ENCODE measurements around the gene SYCN. TPM values are rescaled to one million over a fixed set of nuclear protein-coding genes. Genes with fewer than 3 reads are reported as not detected.
"Not testable (repeated sequence)": the region's sequence is repeated elsewhere in the genome, so short reads cannot be mapped to it uniquely, and the experiment has no call there.

The SYCN gene
- polyA plus RNA-seq, 4 donors = 2.7 TPM; not detected in 3

DNA sequence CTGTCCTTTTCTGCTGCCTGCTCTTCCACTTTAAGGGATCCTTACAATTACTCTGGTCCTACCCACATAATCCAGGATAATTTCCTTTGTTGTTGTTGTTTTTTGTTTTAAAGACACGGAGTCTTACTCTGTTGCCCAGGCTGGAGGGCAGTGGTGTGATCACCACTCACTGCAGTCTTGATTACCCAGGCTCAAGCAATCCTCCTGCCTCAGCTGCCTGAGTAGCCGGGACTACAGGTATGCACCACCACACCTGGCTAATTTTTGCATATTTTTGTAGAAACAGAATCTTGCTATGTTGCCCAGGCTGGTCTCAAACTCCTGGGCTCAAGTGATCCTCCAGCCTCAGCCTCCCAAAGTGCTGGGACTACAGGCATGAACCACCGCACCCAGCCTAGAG, 11.3 kb upstream of the SYCN start:
- not testable (repeated sequence) for DNase-seq; FAIRE-seq; H3K4me1 ChIP-seq (ENCODE audit: control insufficient read depth in 3 of 3, insufficient read depth in 2 of 3, low read depth in 1 of 3, low read length in 2 of 3); H3K4me3 ChIP-seq (ENCODE audit: low read depth in 1 of 3, low read length in 3 of 3); H3K27me3 ChIP-seq (ENCODE audit: control insufficient read depth in 3 of 3, insufficient read depth in 3 of 3, low read length in 3 of 3); H3K27ac ChIP-seq (ENCODE audit: low read depth in 1 of 3, low read length in 2 of 3); H3K36me3 ChIP-seq (ENCODE audit: control insufficient read depth in 3 of 3, insufficient read depth in 2 of 3, low read depth in 1 of 3, low read length in 3 of 3)
- peaks cover 0 to 18% of the 10 kb centered on the region in 2 donors for H3K9me3 ChIP-seq (ENCODE audit: control insufficient read depth in 2 of 2, insufficient read depth in 1 of 2, low read depth in 1 of 2, low read length in 1 of 2)
- WGBS, 3 donors = 82 to 93% (median 88%) methylated on average over 3 of the region's 3 CpGs

DNA sequence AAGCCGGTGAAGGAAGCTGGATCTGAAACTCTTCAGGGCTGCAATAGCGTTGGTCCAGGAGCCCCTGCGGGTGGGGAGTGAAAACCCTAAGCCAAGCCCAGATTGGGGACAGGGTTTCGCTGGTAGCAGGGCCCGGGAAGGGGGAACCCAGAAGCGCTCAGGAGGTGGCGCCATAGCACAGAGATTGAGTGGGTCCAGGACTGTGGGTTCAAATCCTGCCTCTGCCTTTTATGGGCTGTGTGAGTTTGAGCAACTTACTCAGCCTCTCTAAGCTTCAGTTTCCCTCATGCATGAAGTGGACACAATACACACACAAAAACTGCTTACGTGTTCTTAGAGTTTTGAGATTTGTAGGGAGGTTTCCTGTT, 8.3 kb upstream of the SYCN start:
- 19 to 30% (median 23%) methylated on average over 8 of the region's 8 CpGs for WGBS, 3 donors
- DNase-seq = peak; percentile 27 to 40
- no peak for FAIRE-seq
- no peaks in the 10 kb centered on the region for H3K4me1 ChIP-seq (ENCODE audit: control insufficient read depth in 3 of 3, insufficient read depth in 2 of 3, low read depth in 1 of 3, low read length in 2 of 3)
- no peaks in the 10 kb centered on the region for H3K36me3 ChIP-seq (ENCODE audit: control insufficient read depth in 3 of 3, insufficient read depth in 2 of 3, low read depth in 1 of 3, low read length in 3 of 3)
- H3K27me3 ChIP-seq (ENCODE audit: control insufficient read depth in 3 of 3, insufficient read depth in 3 of 3, low read length in 3 of 3) = peaks cover 0 to 7% (median 0%) of the 10 kb centered on the region in 3 donors
- no peak overlapping the region for H3K4me3 ChIP-seq (ENCODE audit: low read depth in 1 of 3, low read length in 3 of 3)
- peaks cover 0 to 17% of the 10 kb centered on the region in 2 donors for H3K9me3 ChIP-seq (ENCODE audit: control insufficient read depth in 2 of 2, insufficient read depth in 1 of 2, low read depth in 1 of 2, low read length in 1 of 2)
- no peak overlapping the region for H3K27ac ChIP-seq (ENCODE audit: low read depth in 1 of 3, low read length in 2 of 3)

DNA sequence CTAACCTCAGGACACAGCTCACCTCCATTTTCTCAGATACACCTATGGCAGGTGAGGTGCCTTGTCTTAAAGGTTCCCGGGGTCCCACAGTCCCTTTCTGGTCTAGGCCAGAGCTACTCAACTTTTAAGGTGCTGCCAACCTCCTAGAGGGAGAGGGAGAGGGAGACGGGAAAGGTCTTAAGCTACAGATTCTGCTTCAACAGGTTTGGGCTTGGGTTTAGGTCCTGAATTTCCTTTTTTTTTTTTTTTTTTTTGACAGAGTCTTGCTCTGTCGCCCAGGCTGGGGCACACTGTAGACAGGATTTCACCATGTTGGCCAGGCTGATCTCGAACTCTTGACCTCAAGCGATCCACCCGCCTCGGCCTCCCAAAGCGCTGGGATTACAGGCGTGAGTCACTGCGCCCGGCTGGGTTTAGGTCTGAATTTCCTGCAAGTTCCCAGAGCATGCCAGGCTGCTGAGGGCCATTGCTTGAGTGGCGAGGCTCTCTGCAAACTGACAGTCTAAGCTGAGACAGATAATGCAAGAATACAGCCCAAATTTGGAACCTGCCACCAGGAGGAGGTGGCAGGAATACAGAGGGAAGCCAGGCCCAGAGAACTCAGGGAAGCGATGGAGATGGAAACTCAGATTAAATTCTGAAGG, 7.8 kb upstream of the SYCN start:
- Histone ChIP-seq H3K4me1 (ENCODE audit: control insufficient read depth in 3 of 3, insufficient read depth in 2 of 3, low read depth in 1 of 3, low read length in 2 of 3) (no peaks in the 10 kb centered on the region), H3K27ac (ENCODE audit: low read depth in 1 of 3, low read length in 2 of 3) (no peak overlapping the region), H3K27me3 (ENCODE audit: control insufficient read depth in 3 of 3, insufficient read depth in 3 of 3, low read length in 3 of 3) (peaks cover 0 to 7% (median 0%) of the 10 kb centered on the region in 3 donors), H3K9me3 (ENCODE audit: control insufficient read depth in 2 of 2, insufficient read depth in 1 of 2, low read depth in 1 of 2, low read length in 1 of 2) (peaks cover 0 to 14% of the 10 kb centered on the region in 2 donors), H3K36me3 (ENCODE audit: control insufficient read depth in 3 of 3, insufficient read depth in 2 of 3, low read depth in 1 of 3, low read length in 3 of 3) (no peaks in the 10 kb centered on the region), H3K4me3 (ENCODE audit: low read depth in 1 of 3, low read length in 3 of 3) (no peak overlapping the region)
- FAIRE-seq (no peak), DNase-seq (no peak)
- WGBS, 3 donors = 56 to 67% (median 58%) methylated on average over 13 of the region's 13 CpGs

DNA sequence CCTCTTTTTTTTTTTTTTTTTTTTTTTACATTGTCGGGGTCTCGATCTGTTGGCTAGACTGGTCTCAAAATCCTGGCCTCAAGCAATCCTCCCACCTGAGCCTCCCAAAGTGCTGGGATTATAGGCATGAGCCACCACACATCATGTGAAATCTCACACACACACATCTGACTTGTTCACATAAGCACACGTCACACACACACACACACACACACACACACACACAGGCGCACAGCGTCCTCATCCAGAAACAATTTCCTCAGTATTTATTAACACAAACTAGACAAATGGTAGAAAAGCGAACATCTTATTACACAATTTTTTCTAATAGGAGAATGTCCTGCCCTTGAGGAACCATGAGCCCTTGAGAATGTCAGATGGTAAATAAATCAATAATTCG, 5.1 kb upstream of the SYCN start:
- DNase-seq (no peak), FAIRE-seq (no peak)
- Histone ChIP-seq H3K36me3 (ENCODE audit: control insufficient read depth in 3 of 3, insufficient read depth in 2 of 3, low read depth in 1 of 3, low read length in 3 of 3) (no peaks in the 10 kb centered on the region), H3K27me3 (ENCODE audit: control insufficient read depth in 3 of 3, insufficient read depth in 3 of 3, low read length in 3 of 3) (peaks cover 0 to 12% (median 4%) of the 10 kb centered on the region in 3 donors), H3K9me3 (ENCODE audit: control insufficient read depth in 2 of 2, insufficient read depth in 1 of 2, low read depth in 1 of 2, low read length in 1 of 2) (no peaks in the 10 kb centered on the region), H3K4me3 (ENCODE audit: low read depth in 1 of 3, low read length in 3 of 3) (no peak overlapping the region), H3K27ac (ENCODE audit: low read depth in 1 of 3, low read length in 2 of 3) (no peak overlapping the region), H3K4me1 (ENCODE audit: control insufficient read depth in 3 of 3, insufficient read depth in 2 of 3, low read depth in 1 of 3, low read length in 2 of 3) (peaks cover 0 to 6% (median 0%) of the 10 kb centered on the region in 3 donors)
- WGBS, 3 donors = 73 to 77% (median 76%) methylated on average over 7 of the region's 7 CpGs

DNA sequence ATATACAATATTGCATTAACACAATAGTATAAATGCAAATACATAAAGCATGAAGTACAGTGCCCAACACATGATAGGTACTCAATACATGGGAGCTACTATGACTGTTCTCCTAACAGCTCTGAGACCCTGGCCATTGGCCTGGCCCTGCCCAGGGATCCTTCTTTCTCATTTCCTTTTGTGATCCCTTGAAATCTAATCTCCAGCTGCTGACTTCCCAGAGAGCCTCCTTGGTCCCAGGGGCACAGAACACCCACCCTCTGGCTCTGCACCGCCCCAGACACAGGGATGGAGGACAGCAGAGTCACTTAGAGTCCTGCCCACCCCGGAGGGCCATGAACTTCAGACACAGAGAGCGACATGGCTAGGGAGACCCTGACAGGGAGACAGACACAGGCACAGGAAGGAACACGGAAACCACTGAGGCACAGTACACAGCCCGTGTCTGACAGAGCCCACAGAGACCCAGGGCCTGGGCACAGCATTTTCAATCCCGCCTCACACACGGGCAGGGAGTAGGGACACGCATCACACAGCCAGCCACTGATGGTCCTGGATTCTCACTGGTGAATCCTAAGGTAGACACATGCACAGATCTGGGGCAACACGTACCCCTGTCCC, 4.2 kb upstream of the SYCN start:
- Histone ChIP-seq H3K9me3 (ENCODE audit: control insufficient read depth in 2 of 2, insufficient read depth in 1 of 2, low read depth in 1 of 2, low read length in 1 of 2) (no peaks in the 10 kb centered on the region), H3K4me3 (ENCODE audit: low read depth in 1 of 3, low read length in 3 of 3) (no peak overlapping the region), H3K27ac (ENCODE audit: low read depth in 1 of 3, low read length in 2 of 3) (no peak overlapping the region), H3K4me1 (ENCODE audit: control insufficient read depth in 3 of 3, insufficient read depth in 2 of 3, low read depth in 1 of 3, low read length in 2 of 3) (peaks cover 0 to 9% (median 0%) of the 10 kb centered on the region in 3 donors), H3K27me3 (ENCODE audit: control insufficient read depth in 3 of 3, insufficient read depth in 3 of 3, low read length in 3 of 3) (peaks cover 0 to 21% (median 13%) of the 10 kb centered on the region in 3 donors), H3K36me3 (ENCODE audit: control insufficient read depth in 3 of 3, insufficient read depth in 2 of 3, low read depth in 1 of 3, low read length in 3 of 3) (no peaks in the 10 kb centered on the region)
- DNase-seq = no peak
- WGBS, 3 donors = 75 to 81% (median 79%) methylated on average over 9 of the region's 9 CpGs
- FAIRE-seq = no peak

DNA sequence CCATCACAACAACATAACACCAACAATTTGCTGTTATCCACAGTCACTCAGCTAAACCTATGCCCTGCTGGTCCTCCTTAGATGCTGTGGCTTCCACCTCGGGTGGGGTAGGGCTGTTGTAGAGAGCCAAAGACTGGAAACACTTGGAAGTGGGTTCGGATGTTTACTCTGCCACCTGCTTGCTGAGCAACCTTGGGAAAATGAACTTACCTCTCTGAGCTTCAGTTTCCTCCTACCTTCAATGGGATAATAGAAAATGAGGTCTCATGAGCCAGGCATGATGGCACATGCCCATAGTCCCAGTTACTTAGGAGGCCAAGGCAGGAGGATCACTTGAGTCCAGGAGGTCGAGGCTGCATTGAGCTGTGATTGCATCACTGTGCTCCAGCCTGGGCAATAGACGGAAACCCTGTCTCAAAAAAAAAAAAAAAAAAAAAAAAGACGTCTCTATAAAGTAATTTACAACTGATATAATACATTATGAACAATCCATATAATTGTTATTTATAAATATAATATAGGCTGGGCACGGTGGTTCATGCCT, 3.3 kb upstream of the SYCN start:
- WGBS, 3 donors = 50 to 72% (median 56%) methylated on average over 6 of the region's 6 CpGs
- Histone ChIP-seq H3K4me1 (ENCODE audit: control insufficient read depth in 3 of 3, insufficient read depth in 2 of 3, low read depth in 1 of 3, low read length in 2 of 3) (peaks cover 0 to 9% (median 0%) of the 10 kb centered on the region in 3 donors), H3K27me3 (ENCODE audit: control insufficient read depth in 3 of 3, insufficient read depth in 3 of 3, low read length in 3 of 3) (peaks cover 3 to 30% (median 16%) of the 10 kb centered on the region in 3 donors), H3K4me3 (ENCODE audit: low read depth in 1 of 3, low read length in 3 of 3) (no peak overlapping the region), H3K9me3 (ENCODE audit: control insufficient read depth in 2 of 2, insufficient read depth in 1 of 2, low read depth in 1 of 2, low read length in 1 of 2) (no peaks in the 10 kb centered on the region), H3K36me3 (ENCODE audit: control insufficient read depth in 3 of 3, insufficient read depth in 2 of 3, low read depth in 1 of 3, low read length in 3 of 3) (no peaks in the 10 kb centered on the region), H3K27ac (ENCODE audit: low read depth in 1 of 3, low read length in 2 of 3) (no peak overlapping the region)
- DNase-seq (no peak), FAIRE-seq (no peak)

DNA sequence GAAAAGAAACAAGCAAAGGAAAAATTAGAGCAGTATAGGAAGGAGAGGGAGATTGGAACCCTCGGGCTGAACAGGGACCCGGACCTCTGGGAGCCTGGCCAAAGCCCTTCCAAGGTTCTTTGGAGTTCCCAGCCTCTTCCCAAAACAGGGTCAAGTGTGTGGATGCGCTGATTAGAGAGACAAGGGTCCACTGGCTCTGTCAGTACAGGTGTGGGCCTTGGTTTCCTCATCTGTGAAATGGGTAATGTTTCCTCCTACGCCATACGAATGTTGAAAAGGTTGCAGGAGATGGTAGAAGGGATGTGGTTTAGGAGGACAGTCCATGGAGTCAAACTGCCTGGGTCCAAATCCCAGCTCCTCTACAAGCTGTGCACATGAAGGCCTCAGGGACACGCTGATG, 2.1 kb upstream of the SYCN start:
- Histone ChIP-seq H3K36me3 (ENCODE audit: control insufficient read depth in 3 of 3, insufficient read depth in 2 of 3, low read depth in 1 of 3, low read length in 3 of 3) (no peaks in the 10 kb centered on the region), H3K4me3 (ENCODE audit: low read depth in 1 of 3, low read length in 3 of 3) (no peak overlapping the region), H3K9me3 (ENCODE audit: control insufficient read depth in 2 of 2, insufficient read depth in 1 of 2, low read depth in 1 of 2, low read length in 1 of 2) (no peaks in the 10 kb centered on the region), H3K27me3 (ENCODE audit: control insufficient read depth in 3 of 3, insufficient read depth in 3 of 3, low read length in 3 of 3) (peaks cover 3 to 35% (median 16%) of the 10 kb centered on the region in 3 donors), H3K4me1 (ENCODE audit: control insufficient read depth in 3 of 3, insufficient read depth in 2 of 3, low read depth in 1 of 3, low read length in 2 of 3) (peaks cover 0 to 9% (median 0%) of the 10 kb centered on the region in 3 donors), H3K27ac (ENCODE audit: low read depth in 1 of 3, low read length in 2 of 3) (no peak overlapping the region)
- DNase-seq (no peak), FAIRE-seq (no peak)
- WGBS, 3 donors = 79 to 86% (median 80%) methylated on average over 6 of the region's 6 CpGs

DNA sequence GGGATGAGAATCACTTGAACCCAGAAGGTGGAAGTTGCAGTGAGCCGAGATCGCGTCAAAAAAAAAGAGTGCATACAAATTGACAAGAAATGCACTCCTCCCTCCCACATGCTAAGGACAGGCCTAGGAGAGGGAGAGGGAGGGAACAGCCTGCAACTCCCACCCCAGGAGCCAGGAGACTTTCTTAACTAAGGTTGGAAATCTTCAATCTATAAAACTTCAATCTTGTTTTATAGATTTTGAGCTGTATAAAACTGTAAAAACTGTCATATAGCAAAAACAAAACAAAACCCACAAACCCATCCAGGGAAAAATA, 1.3 kb upstream of the SYCN start:
- no peak for FAIRE-seq
- no peak for DNase-seq
- 78 to 86% (median 85%) methylated on average over 3 of the region's 3 CpGs for WGBS, 3 donors
- Histone ChIP-seq H3K4me1 (ENCODE audit: control insufficient read depth in 3 of 3, insufficient read depth in 2 of 3, low read depth in 1 of 3, low read length in 2 of 3) (peaks cover 0 to 9% (median 0%) of the 10 kb centered on the region in 3 donors), H3K27ac (ENCODE audit: low read depth in 1 of 3, low read length in 2 of 3) (no peak overlapping the region), H3K9me3 (ENCODE audit: control insufficient read depth in 2 of 2, insufficient read depth in 1 of 2, low read depth in 1 of 2, low read length in 1 of 2) (no peaks in the 10 kb centered on the region), H3K27me3 (ENCODE audit: control insufficient read depth in 3 of 3, insufficient read depth in 3 of 3, low read length in 3 of 3) (peaks cover 3 to 42% (median 18%) of the 10 kb centered on the region in 3 donors), H3K36me3 (ENCODE audit: control insufficient read depth in 3 of 3, insufficient read depth in 2 of 3, low read depth in 1 of 3, low read length in 3 of 3) (no peaks in the 10 kb centered on the region), H3K4me3 (ENCODE audit: low read depth in 1 of 3, low read length in 3 of 3) (no peak overlapping the region)
